ENCODE data around the gene NHEJ1. TPM values are rescaled to one million over a fixed set of nuclear protein-coding genes. Genes with fewer than 3 reads are reported as not detected.

NHEJ1 gene
- total and polyA plus RNA-seq, 2 of the 13 experiments (the other 11 are each of a cell fraction or from before 2014, with no cell fraction given) = 30.0 to 30.7 TPM

GRCh38 chr2:219160186-219161017, at the start of gene NHEJ1 (continued):
- TF ChIP-seq ZXDC (CRISPR knock-in tag; IDR thresholded peaks at IDR 0.05) (peak; percentile 56; the same call in 1 of the 2 replicates), KMT2B (CRISPR knock-in tag; IDR thresholded peaks at IDR 0.05) (peak; percentile 84), FOXA3 (CRISPR knock-in tag; IDR thresholded peaks at IDR 0.05) (peak; percentile 62), ZNF605 (CRISPR knock-in tag; IDR thresholded peaks at IDR 0.05) (peak; percentile 90), THYN1 (CRISPR knock-in tag; IDR thresholded peaks at IDR 0.05; ENCODE audit: borderline replicate concordance, low read depth) (peak; percentile 97), ZMYM4 (CRISPR knock-in tag; IDR thresholded peaks at IDR 0.05) (peak; percentile 81; the same call in 1 of the 2 replicates), MAZ (IDR thresholded peaks at IDR 0.05; ENCODE audit: borderline replicate concordance, low read depth, low read length) (peak; percentile 69), MAZ (CRISPR knock-in tag; IDR thresholded peaks at IDR 0.05; ENCODE audit: low read depth) (peak; percentile 95), FOXC1 (CRISPR knock-in tag; IDR thresholded peaks at IDR 0.05; ENCODE audit: borderline replicate concordance) (peak; percentile 97), ZNF160 (CRISPR knock-in tag; IDR thresholded peaks at IDR 0.05) (peak; percentile 97), ZBTB1 (CRISPR knock-in tag; IDR thresholded peaks at IDR 0.05; ENCODE audit: borderline replicate concordance) (no peak), CTCF (CRISPR knock-in tag; IDR thresholded peaks at IDR 0.05) (peak; percentile 96), ETV6 (CRISPR knock-in tag; conservative IDR thresholded peaks at IDR 0.05) (no peak; the same call in 1 of the 2 replicates), NAIF1 (CRISPR knock-in tag; IDR thresholded peaks at IDR 0.05; ENCODE audit: borderline replicate concordance) (no peak), SALL1 (CRISPR knock-in tag; IDR thresholded peaks at IDR 0.05) (peak; percentile 91), GLMP (CRISPR knock-in tag; IDR thresholded peaks at IDR 0.05; ENCODE audit: borderline replicate concordance) (no peak), XBP1 (CRISPR knock-in tag; IDR thresholded peaks at IDR 0.05) (0 out of 2 replicates have a peak, but pooled peaks have one; percentile 78), ZNF792 (CRISPR knock-in tag; IDR thresholded peaks at IDR 0.05) (peak; percentile 91), ARID2 (CRISPR knock-in tag; IDR thresholded peaks at IDR 0.05; ENCODE audit: borderline replicate concordance) (peak; percentile 99)
- TF ChIP-seq, protein P1, sequence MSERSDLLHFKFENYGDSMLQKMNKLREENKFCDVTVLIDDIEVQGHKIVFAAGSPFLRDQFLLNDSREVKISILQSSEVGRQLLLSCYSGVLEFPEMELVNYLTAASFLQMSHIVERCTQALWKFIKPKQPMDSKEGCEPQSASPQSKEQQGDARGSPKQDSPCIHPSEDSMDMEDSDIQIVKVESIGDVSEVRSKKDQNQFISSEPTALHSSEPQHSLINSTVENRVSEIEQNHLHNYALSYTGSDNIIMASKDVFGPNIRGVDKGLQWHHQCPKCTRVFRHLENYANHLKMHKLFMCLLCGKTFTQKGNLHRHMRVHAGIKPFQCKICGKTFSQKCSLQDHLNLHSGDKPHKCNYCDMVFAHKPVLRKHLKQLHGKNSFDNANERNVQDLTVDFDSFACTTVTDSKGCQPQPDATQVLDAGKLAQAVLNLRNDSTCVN (CRISPR knock-in tag; IDR thresholded peaks at IDR 0.05; ENCODE audit: borderline replicate concordance) = peak; percentile 70
- TF ChIP-seq, protein P2, sequence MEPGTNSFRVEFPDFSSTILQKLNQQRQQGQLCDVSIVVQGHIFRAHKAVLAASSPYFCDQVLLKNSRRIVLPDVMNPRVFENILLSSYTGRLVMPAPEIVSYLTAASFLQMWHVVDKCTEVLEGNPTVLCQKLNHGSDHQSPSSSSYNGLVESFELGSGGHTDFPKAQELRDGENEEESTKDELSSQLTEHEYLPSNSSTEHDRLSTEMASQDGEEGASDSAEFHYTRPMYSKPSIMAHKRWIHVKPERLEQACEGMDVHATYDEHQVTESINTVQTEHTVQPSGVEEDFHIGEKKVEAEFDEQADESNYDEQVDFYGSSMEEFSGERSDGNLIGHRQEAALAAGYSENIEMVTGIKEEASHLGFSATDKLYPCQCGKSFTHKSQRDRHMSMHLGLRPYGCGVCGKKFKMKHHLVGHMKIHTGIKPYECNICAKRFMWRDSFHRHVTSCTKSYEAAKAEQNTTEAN (CRISPR knock-in tag; conservative IDR thresholded peaks at IDR 0.05) = peak; percentile 83

Measured in HepG2 (cell line).